ENCODE measurements around the gene ALG13.

Gene ALG13

DNA sequence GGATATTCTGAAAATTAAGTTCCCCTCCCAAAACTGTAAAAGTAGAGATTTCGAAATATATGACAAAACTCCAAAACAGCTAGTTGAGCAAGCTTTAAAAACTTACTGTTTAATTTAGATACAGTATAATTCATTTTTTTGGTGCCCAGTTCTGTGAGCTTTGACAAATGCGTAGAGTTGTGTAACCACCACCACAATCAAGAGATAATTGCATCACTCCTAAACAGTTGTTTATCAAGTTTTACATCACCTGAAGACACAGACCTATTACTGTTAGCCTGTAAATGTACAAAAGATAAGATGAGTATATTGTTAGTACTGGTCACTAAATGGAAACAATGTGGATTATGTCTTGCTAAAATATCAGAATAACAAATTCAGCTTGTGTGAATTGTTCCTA, 62.3 kb downstream of the ALG13 start:
- H3K79me2 ChIP-seq (ENCODE audit: insufficient read depth, low read length) = no peaks in the 10 kb centered on the region
- H3K36me3 ChIP-seq (ENCODE audit: low read length) = no peaks in the 10 kb centered on the region
- H2AFZ ChIP-seq (ENCODE audit: low read depth, low read length, severe bottlenecking) = no peak overlapping the region
- no peaks in the 10 kb centered on the region for H4K20me1 ChIP-seq (ENCODE audit: low read depth, low read length)
- H3K27ac ChIP-seq (ENCODE audit: low read depth, low read length) = no peak overlapping the region
- H3K9ac ChIP-seq (ENCODE audit: low read length) = no peak overlapping the region
- TF ChIP-seq, protein P1, sequence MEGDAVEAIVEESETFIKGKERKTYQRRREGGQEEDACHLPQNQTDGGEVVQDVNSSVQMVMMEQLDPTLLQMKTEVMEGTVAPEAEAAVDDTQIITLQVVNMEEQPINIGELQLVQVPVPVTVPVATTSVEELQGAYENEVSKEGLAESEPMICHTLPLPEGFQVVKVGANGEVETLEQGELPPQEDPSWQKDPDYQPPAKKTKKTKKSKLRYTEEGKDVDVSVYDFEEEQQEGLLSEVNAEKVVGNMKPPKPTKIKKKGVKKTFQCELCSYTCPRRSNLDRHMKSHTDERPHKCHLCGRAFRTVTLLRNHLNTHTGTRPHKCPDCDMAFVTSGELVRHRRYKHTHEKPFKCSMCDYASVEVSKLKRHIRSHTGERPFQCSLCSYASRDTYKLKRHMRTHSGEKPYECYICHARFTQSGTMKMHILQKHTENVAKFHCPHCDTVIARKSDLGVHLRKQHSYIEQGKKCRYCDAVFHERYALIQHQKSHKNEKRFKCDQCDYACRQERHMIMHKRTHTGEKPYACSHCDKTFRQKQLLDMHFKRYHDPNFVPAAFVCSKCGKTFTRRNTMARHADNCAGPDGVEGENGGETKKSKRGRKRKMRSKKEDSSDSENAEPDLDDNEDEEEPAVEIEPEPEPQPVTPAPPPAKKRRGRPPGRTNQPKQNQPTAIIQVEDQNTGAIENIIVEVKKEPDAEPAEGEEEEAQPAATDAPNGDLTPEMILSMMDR (IDR thresholded peaks at IDR 0.05; ENCODE audit: insufficient read depth, low read length, poor library complexity, severe bottlenecking) = no peak
- TF ChIP-seq EZH2phosphoT487 (conservative IDR thresholded peaks at IDR 0.05; ENCODE audit: low read length) = no peak
- no peaks in the 10 kb centered on the region for H3K9me3 ChIP-seq (ENCODE audit: insufficient read depth, low read length)
- H3K27me3 ChIP-seq (ENCODE audit: low read length) = no peaks in the 10 kb centered on the region
- no peak overlapping the region for H3K4me3 ChIP-seq (ENCODE audit: insufficient read depth, low read length, poor library complexity, severe bottlenecking)
- no peaks in the 10 kb centered on the region for H3F3A ChIP-seq (ENCODE audit: insufficient read depth)
- H3K4me2 ChIP-seq (ENCODE audit: low read depth, low read length, poor library complexity, severe bottlenecking) = no peak overlapping the region
- no peaks in the 10 kb centered on the region for H3K9me2 ChIP-seq (replicated peaks; ENCODE audit: insufficient read depth, low read length)

DNA sequence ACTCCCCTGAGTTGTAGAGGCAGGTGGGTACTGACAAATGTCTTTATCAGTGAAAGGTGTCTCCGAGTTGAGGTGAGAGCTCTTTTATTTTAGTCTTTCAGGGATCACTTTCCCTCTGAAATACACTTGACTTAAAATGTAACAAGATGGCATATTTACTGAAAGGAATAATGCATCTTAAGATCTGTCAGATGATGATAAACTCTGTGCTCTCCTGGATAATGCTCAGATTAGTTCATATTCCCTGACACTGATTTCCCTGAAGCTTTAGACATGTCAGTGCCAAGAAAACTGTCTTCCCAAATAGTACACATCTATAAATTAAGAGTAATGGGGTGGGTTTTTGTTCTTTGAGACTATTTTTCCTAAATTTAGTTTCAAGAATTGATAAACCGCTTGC, 75.5 kb downstream of the ALG13 start:
- TF ChIP-seq EZH2phosphoT487 (conservative IDR thresholded peaks at IDR 0.05; ENCODE audit: low read length) = no peak
- TF ChIP-seq, protein P1 (IDR thresholded peaks at IDR 0.05; ENCODE audit: insufficient read depth, low read length, poor library complexity, severe bottlenecking) = no peak
- no peaks in the 10 kb centered on the region for H3K79me2 ChIP-seq (ENCODE audit: insufficient read depth, low read length)
- no peak overlapping the region for H3K4me2 ChIP-seq (ENCODE audit: low read depth, low read length, poor library complexity, severe bottlenecking)

DNA sequence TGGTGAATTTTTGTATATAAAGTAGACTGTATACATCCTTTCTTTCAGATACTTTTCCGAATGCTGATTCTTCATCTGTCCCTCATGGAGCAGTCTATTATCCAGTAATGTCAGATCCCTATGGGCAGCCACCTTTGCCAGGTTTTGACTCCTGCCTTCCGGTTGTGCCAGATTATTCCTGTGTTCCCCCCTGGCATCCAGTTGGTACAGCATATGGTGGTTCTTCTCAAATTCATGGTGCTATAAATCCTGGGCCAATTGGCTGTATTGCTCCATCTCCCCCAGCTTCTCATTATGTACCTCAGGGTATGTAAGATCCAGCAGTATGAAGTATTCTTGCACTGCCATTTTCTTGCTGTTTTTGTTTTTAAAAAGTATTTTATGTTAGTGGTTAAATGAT, 78.7 kb downstream of the ALG13 start:
- no peaks in the 10 kb centered on the region for H3K9me2 ChIP-seq (replicated peaks; ENCODE audit: insufficient read depth, low read length)
- no peaks in the 10 kb centered on the region for H4K20me1 ChIP-seq (ENCODE audit: low read depth, low read length)
- no peak for TF ChIP-seq EZH2phosphoT487 (conservative IDR thresholded peaks at IDR 0.05; ENCODE audit: low read length)
- TF ChIP-seq, protein P1 (IDR thresholded peaks at IDR 0.05; ENCODE audit: insufficient read depth, low read length, poor library complexity, severe bottlenecking) = no peak
- no peak overlapping the region for H3K27ac ChIP-seq (ENCODE audit: low read depth, low read length)
- H3K27me3 ChIP-seq (ENCODE audit: low read length) = no peaks in the 10 kb centered on the region
- no peaks in the 10 kb centered on the region for H3F3A ChIP-seq (ENCODE audit: insufficient read depth)
- no peak overlapping the region for H2AFZ ChIP-seq (ENCODE audit: low read depth, low read length, severe bottlenecking)
- no peaks in the 10 kb centered on the region for H3K79me2 ChIP-seq (ENCODE audit: insufficient read depth, low read length)
- H3K36me3 ChIP-seq (ENCODE audit: low read length) = no peaks in the 10 kb centered on the region
- no peaks in the 10 kb centered on the region for H3K9me3 ChIP-seq (ENCODE audit: insufficient read depth, low read length)
- no peak overlapping the region for H3K4me2 ChIP-seq (ENCODE audit: low read depth, low read length, poor library complexity, severe bottlenecking)
- no peak overlapping the region for H3K9ac ChIP-seq (ENCODE audit: low read length)
- H3K4me3 ChIP-seq (ENCODE audit: insufficient read depth, low read length, poor library complexity, severe bottlenecking) = no peak overlapping the region

More for the DNA sequence above, 75.5 kb downstream of the ALG13 start:
- no peaks in the 10 kb centered on the region for H3K27me3 ChIP-seq (ENCODE audit: low read length)
- H3K9me2 ChIP-seq (replicated peaks; ENCODE audit: insufficient read depth, low read length) = no peaks in the 10 kb centered on the region
- no peaks in the 10 kb centered on the region for H3K9me3 ChIP-seq (ENCODE audit: insufficient read depth, low read length)
- peaks cover 7% of the 10 kb centered on the region; the same call in 1 of the 2 replicates for H3K36me3 ChIP-seq (ENCODE audit: low read length)
- H4K20me1 ChIP-seq (ENCODE audit: low read depth, low read length) = no peaks in the 10 kb centered on the region
- no peak overlapping the region for H3K4me3 ChIP-seq (ENCODE audit: insufficient read depth, low read length, poor library complexity, severe bottlenecking)
- H3K27ac ChIP-seq (ENCODE audit: low read depth, low read length) = no peak overlapping the region
- no peaks in the 10 kb centered on the region for H3F3A ChIP-seq (ENCODE audit: insufficient read depth)
- no peak overlapping the region for H3K9ac ChIP-seq (ENCODE audit: low read length)
- H2AFZ ChIP-seq (ENCODE audit: low read depth, low read length, severe bottlenecking) = no peak overlapping the region

Data from SU-DHL-6 (cell line).